Naive thymus-derived CD4-positive, alpha-beta T cell (primary cell): Measurements from ENCODE around the gene SPEM2. TPM values are rescaled to one million over a fixed set of nuclear protein-coding genes. Genes with fewer than 3 reads are reported as not detected.

Experiments
- ATAC-seq: fragments of 150-1000 bp; cut with Tn5 transposase; 2 replicates; pipeline ENCODE4 v1.10.0; 2021; ENCODE audit warnings: mild to moderate bottlenecking, moderate library complexity
- CTCF ChIA-PET: fragments of 350-600 bp; sonication (Branson Sonifier 250); formaldehyde crosslinking; loops from one replicate; lab custom pipeline; 2021; ENCODE audit warnings: antibody characterized with exemption; lab: Charles Lee
- POLR2A ChIA-PET: fragments of 350-600 bp; sonication (Branson Sonifier 250); formaldehyde crosslinking; loops from one replicate; lab custom pipeline; 2021; ENCODE audit warnings: antibody characterized with exemption, inconsistent platforms; lab: Charles Lee
- DNase-seq, 9 donors: peaks; one replicate each; pipeline versions ENCODE4 v3.0.0 to v3.0.0-alpha.2; 2020 to 2022; ENCODE audit warnings: mixed read lengths in 1 of 9
- H3K27ac ChIP-seq: one replicate; pipeline ENCODE4 v1.7.0; 2013; ENCODE audit warnings: mild to moderate bottlenecking, low read depth, low read length, moderate library complexity
- H3K27me3 ChIP-seq, 2 donors: one replicate each; pipeline ENCODE4 v1.7.0; 2013; ENCODE audit warnings: low read length in 2 of 2, mild to moderate bottlenecking in 2 of 2, moderate library complexity in 2 of 2; ENCODE audit not compliant: control insufficient read depth in 2 of 2, insufficient read depth in 2 of 2
- H3K36me3 ChIP-seq, 3 experiments: 1 replicate in 2 of 3; 2 replicates in 1 of 3; pipeline ENCODE4 v1.7.0; 2013; ENCODE audit warnings: low read length in 3 of 3, mild to moderate bottlenecking in 3 of 3, moderate library complexity in 1 of 3; ENCODE audit not compliant: insufficient read depth in 3 of 3, control insufficient read depth in 2 of 3
- H3K4me1 ChIP-seq, 2 donors: one replicate each; pipeline ENCODE4 v1.7.0; 2013; ENCODE audit warnings: low read length in 2 of 2, mild to moderate bottlenecking in 2 of 2, moderate library complexity in 1 of 2; ENCODE audit not compliant: control insufficient read depth in 2 of 2, insufficient read depth in 2 of 2
- H3K4me3 ChIP-seq: 2 replicates; pipeline ENCODE4 v1.7.0; 2013; ENCODE audit warnings: mild to moderate bottlenecking, low read length
- H3K9me3 ChIP-seq, 3 experiments: 1 replicate in 2 of 3; 2 replicates in 1 of 3; pipeline ENCODE4 v1.7.0; 2013; ENCODE audit warnings: low read length in 3 of 3; ENCODE audit not compliant: control insufficient read depth in 2 of 3
- H3K27ac Mint-ChIP-seq, 9 donors: one replicate each; pipeline ENCODE4 v1.8.0; 2020 to 2022; ENCODE audit warnings: mixed read lengths in 9 of 9, mild to moderate bottlenecking in 8 of 9, moderate library complexity in 5 of 9, inconsistent platforms in 2 of 9
- H3K27me3 Mint-ChIP-seq, 5 donors: one replicate each; pipeline ENCODE4 v1.8.0; 2021 to 2022; ENCODE audit warnings: mixed read lengths in 5 of 5, mild to moderate bottlenecking in 1 of 5
- H3K36me3 Mint-ChIP-seq, 5 donors: one replicate each; pipeline ENCODE4 v1.8.0; 2020 to 2022; ENCODE audit warnings: mixed read lengths in 5 of 5, mild to moderate bottlenecking in 3 of 5, inconsistent platforms in 1 of 5
- H3K4me1 Mint-ChIP-seq, 7 donors: one replicate each; pipeline ENCODE4 v1.8.0; 2020 to 2022; ENCODE audit warnings: mixed read lengths in 7 of 7, mild to moderate bottlenecking in 3 of 7, inconsistent platforms in 1 of 7
- H3K4me3 Mint-ChIP-seq, 10 donors: one replicate each; pipeline ENCODE4 v1.8.0; 2020 to 2022; ENCODE audit warnings: mild to moderate bottlenecking in 10 of 10, mixed read lengths in 10 of 10, moderate library complexity in 6 of 10, inconsistent platforms in 2 of 10
- H3K9me3 Mint-ChIP-seq, 11 donors: one replicate each; pipeline ENCODE4 v1.8.0; 2020 to 2022; ENCODE audit warnings: mixed read lengths in 11 of 11, mild to moderate bottlenecking in 4 of 11, inconsistent platforms in 1 of 11, moderate library complexity in 1 of 11
- intact Hi-C, 2 donors: fragments of 100-400 bp; cut with micrococcal nuclease; formaldehyde crosslinking; loops; one replicate each; pipeline ENCODE4 v1.15.1; 2023
- polyA plus RNA-seq, 2 donors: library from polyadenylated mRNA; unstranded; fragments of 300-500 nt; fragmentation: Illumina TruSeq; gene quantifications; one replicate each; pipeline ENCODE4 v1.2.3, GENCODE V29; 2021
- total RNA-seq, 6 experiments: library from RNA in 5 of 6; stranded (reverse) in 5 of 6; gene quantifications; 1 replicate in 5 of 6; 2 replicates in 1 of 6; pipeline ENCODE4 v1.2.3 and lab custom pipeline; 2021 to 2026

SPEM2 gene
- total and polyA plus RNA-seq, 7 experiments from 2014 or later, result not detected

DNA sequence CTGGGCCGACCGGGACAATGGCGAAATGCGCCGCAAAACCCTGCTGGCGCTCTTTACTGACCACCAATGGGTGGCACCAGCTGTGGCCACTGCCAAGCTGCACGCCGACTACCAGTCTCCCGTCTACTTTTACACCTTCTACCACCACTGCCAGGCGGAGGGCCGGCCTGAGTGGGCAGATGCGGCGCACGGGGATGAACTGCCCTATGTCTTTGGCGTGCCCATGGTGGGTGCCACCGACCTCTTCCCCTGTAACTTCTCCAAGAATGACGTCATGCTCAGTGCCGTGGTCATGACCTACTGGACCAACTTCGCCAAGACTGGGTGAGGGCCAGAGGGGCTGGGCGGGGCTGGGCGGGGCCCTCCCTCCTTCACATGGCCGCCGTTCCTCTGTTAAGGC lies 9.6 kb upstream of the SPEM2 start:
- no peaks in the 10 kb centered on the region for H3K27me3 ChIP-seq
- Mint-ChIP-seq H3K36me3 (no peaks in the 10 kb centered on the region), H3K27ac (no peak overlapping the region), H3K4me1 (peaks cover 0 to 7% (median 0%) of the 10 kb centered on the region in 7 donors), H3K4me3 (no peak overlapping the region), H3K9me3 (no peaks in the 10 kb centered on the region), H3K27me3 (no peaks in the 10 kb centered on the region)
- H3K36me3 ChIP-seq, result no peaks in the 10 kb centered on the region
- no peaks in the 10 kb centered on the region for H3K9me3 ChIP-seq
- ChIA-PET POLR2A (no interaction called here), CTCF (no interaction called here)
- H3K4me1 ChIP-seq, result no peaks in the 10 kb centered on the region
- intact Hi-C loops, result loop anchor here in 1 of 2 donors (1.0 to 2.0 kb wide), 2 partner anchors 59 to 135 kb away; partner anchors contain the start of gene SLC2A4
- no peak for DNase-seq
- no peak for ATAC-seq
- H3K4me3 ChIP-seq, result no peak overlapping the region
- no peak overlapping the region for H3K27ac ChIP-seq

DNA sequence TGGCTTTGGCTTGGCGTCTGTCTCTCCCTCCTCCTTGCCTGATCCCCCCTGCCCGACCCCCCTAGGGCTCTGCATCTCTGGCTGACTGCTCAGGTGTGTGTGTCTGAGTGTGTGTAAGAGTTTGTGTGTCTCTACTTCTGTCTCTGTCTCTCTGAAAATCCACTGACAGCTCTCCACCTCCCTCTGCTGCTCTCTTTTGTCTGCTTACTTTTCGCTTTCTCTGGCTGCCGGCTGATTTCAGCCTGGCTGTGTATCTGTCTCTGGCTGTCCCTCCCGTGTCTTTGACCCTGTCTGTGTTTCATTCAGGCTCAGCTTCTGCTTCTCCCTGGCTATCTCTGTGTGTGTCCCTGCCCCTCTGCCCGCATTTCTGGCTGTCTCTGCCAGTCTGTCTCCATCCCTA lies 9.1 kb upstream of the SPEM2 start:
- no peak overlapping the region for H3K27ac ChIP-seq
- ChIA-PET CTCF (no interaction called here), POLR2A (interaction anchor here (1.0 kb wide), 1 partner anchor 13 kb away, joined by 3 read pairs; no protein-coding TSS in a partner anchor)
- H3K27me3 Mint-ChIP-seq, result no peaks in the 10 kb centered on the region
- no peaks in the 10 kb centered on the region for H3K36me3 ChIP-seq
- no peaks in the 10 kb centered on the region for H3K4me1 ChIP-seq
- intact Hi-C loops, result loop anchor here in 1 of 2 donors (1.0 to 2.0 kb wide), 2 partner anchors 60 to 136 kb away; partner anchors contain the start of gene SLC2A4
- H3K9me3 Mint-ChIP-seq, result no peaks in the 10 kb centered on the region
- H3K4me3 Mint-ChIP-seq, result no peak overlapping the region
- DNase-seq (peak in 1 of 9 donors; percentile 12), ATAC-seq (no peak)
- no peaks in the 10 kb centered on the region for H3K9me3 ChIP-seq
- H3K4me1 Mint-ChIP-seq, result peaks cover 0 to 7% (median 0%) of the 10 kb centered on the region in 7 donors
- no peak overlapping the region for H3K4me3 ChIP-seq
- no peaks in the 10 kb centered on the region for H3K36me3 Mint-ChIP-seq
- H3K27ac Mint-ChIP-seq, result peak overlapping the region in 1 of 9 donors; percentile 6
- no peaks in the 10 kb centered on the region for H3K27me3 ChIP-seq

DNA sequence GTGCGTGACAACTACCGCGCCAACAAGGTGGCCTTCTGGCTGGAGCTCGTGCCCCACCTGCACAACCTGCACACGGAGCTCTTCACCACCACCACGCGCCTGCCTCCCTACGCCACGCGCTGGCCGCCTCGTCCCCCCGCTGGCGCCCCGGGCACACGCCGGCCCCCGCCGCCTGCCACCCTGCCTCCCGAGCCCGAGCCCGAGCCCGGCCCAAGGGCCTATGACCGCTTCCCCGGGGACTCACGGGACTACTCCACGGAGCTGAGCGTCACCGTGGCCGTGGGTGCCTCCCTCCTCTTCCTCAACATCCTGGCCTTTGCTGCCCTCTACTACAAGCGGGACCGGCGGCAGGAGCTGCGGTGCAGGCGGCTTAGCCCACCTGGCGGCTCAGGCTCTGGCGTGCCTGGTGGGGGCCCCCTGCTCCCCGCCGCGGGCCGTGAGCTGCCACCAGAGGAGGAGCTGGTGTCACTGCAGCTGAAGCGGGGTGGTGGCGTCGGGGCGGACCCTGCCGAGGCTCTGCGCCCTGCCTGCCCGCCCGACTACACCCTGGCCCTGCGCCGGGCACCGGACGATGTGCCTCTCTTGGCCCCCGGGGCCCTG lies 8.3 kb upstream of the SPEM2 start:
- no peak overlapping the region for H3K4me3 Mint-ChIP-seq
- CTCF ChIA-PET, result interaction anchor here (0.5 to 0.7 kb wide), 2 partner anchors 17 to 61 kb away, joined by 3 to 4 read pairs; no protein-coding TSS in a partner anchor
- Histone ChIP-seq H3K4me3 (no peak overlapping the region), H3K4me1 (no peaks in the 10 kb centered on the region), H3K9me3 (no peaks in the 10 kb centered on the region), H3K27ac (no peak overlapping the region), H3K36me3 (no peaks in the 10 kb centered on the region), H3K27me3 (no peaks in the 10 kb centered on the region)
- H3K4me1 Mint-ChIP-seq, result peaks cover 0 to 7% (median 0%) of the 10 kb centered on the region in 7 donors
- DNase-seq (no peak), ATAC-seq (no peak)
- H3K27ac Mint-ChIP-seq, result no peak overlapping the region
- H3K27me3 Mint-ChIP-seq, result no peaks in the 10 kb centered on the region
- intact Hi-C loops, result loop anchor here in 1 of 2 donors (2.0 kb wide), 1 partner anchor 136 kb away; the partner anchor contains the start of gene SLC2A4
- POLR2A ChIA-PET, result interaction anchor here (0.7 to 1.0 kb wide), 2 partner anchors 14 to 44 kb away, joined by 3 read pairs; no protein-coding TSS in a partner anchor
- no peaks in the 10 kb centered on the region for H3K9me3 Mint-ChIP-seq
- H3K36me3 Mint-ChIP-seq, result no peaks in the 10 kb centered on the region

DNA sequence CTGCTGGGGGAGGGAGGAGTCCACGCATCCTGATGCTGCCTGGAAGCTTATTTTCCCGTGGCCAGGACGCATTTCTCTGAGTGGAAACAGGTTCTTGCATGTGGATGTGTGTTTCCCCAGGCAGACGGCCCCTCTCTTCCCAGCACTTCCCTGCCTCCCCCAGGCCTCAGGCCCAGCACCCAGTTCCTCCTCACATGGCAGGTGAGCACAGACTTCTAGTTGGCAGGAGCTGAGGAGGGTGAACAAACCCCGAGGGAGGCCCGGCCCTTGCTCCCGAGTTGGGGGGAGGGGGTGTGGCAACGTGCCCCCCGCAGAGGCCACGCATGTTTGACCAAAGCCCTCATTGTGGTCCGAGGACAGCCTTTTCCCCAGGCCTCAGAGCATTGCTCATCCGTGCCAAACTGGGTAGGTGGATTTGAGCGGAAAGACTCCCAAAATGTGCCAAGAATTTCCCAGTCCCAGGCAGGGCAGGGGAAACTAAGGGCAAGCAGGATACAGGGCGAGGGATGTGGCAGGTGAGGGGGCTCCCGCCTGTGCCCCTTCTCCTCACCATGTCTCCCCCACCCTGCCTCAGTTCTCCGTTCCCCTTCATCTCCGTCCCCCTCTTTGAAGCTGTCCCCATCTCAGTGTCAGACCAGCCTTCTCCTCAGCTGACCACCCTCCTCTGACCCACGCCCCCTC lies 6.8 kb upstream of the SPEM2 start:
- ChIA-PET POLR2A (no interaction called here), CTCF (no interaction called here)
- intact Hi-C loops, result no loop called here

DNA sequence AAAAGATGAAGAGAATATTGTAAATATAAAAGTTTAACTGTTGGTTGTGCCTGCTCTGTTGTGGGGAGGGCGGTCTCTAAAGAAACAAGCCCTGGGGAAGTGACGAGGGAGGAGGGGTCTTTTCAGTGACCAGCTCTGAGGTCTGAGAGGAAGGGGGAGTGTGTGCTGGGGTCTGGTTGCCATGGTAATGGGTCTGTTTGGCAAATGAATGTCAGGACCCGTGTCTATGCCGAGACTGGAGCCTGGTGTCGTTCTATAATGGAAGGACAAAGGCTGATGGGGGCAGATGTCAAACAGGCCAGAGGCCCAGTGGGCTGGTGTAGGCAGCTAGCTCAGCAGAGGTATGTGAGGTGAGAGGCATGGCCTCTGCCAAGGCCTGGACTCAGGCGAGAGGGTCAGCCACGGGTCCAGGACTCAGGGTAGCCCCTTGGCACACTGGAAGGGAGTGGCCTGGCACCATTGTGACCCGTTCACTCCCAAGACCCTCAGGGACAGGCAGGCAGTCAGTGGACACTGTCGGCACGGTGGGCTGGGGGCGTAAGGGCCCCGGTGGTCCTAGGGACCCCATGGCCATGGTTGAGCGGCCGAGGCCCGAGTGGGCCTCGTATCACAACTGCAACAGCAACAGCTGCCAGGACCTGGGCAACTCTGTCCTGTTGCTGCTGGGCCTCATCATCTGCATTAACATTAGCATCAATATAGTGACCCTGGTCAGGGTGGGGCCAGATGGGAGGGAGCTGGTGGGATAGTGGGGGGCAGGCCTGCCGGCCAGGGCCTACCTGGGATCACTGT lies 5.4 kb upstream of the SPEM2 start, which contains the start of gene SPEM1:
Gene SPEM1, plus strand, starts transcription at position 506 of the 792 bp plus-strand sequence. Its CDS starts 61 bp downstream, at position 567.
- Histone ChIP-seq H3K4me1 (no peaks in the 10 kb centered on the region), H3K27ac (no peak within 1 kb of the TSS), H3K27me3 (no peaks in the 10 kb centered on the region), H3K4me3 (no peak within 1 kb of the TSS), H3K36me3 (no peaks in the 10 kb centered on the region), H3K9me3 (no peaks in the 10 kb centered on the region)
- POLR2A ChIA-PET, result no interaction called here
- DNase-seq (no peak), ATAC-seq (no peak)
- Mint-ChIP-seq H3K27ac (peak within 1 kb of the TSS in 1 of 9 donors; percentile 38), H3K36me3 (no peaks in the 10 kb centered on the region), H3K4me1 (peaks cover 0 to 7% (median 0%) of the 10 kb centered on the region in 7 donors), H3K4me3 (no peak within 1 kb of the TSS), H3K9me3 (no peaks in the 10 kb centered on the region), H3K27me3 (peaks cover 0 to 3% (median 0%) of the 10 kb centered on the region in 5 donors)
- CTCF ChIA-PET, result interaction anchor here (2.4 kb wide), 1 partner anchor 65 kb away, joined by 7 read pairs; the partner anchor contains the start of gene TMEM95
- intact Hi-C loops, result no loop called here

More for the DNA sequence above, 6.8 kb upstream of the SPEM2 start:
- H3K36me3 ChIP-seq, result no peaks in the 10 kb centered on the region
- H3K27ac ChIP-seq, result no peak overlapping the region
- Mint-ChIP-seq H3K36me3 (no peaks in the 10 kb centered on the region), H3K4me3 (no peak overlapping the region), H3K27ac (peak overlapping the region in 1 of 9 donors; percentile 62), H3K4me1 (peaks cover 0 to 7% (median 0%) of the 10 kb centered on the region in 7 donors), H3K9me3 (no peaks in the 10 kb centered on the region), H3K27me3 (no peaks in the 10 kb centered on the region)
- H3K4me3 ChIP-seq, result no peak overlapping the region
- no peaks in the 10 kb centered on the region for H3K4me1 ChIP-seq
- ATAC-seq, result no peak
- DNase-seq, result no peak
- no peaks in the 10 kb centered on the region for H3K9me3 ChIP-seq
- no peaks in the 10 kb centered on the region for H3K27me3 ChIP-seq

DNA sequence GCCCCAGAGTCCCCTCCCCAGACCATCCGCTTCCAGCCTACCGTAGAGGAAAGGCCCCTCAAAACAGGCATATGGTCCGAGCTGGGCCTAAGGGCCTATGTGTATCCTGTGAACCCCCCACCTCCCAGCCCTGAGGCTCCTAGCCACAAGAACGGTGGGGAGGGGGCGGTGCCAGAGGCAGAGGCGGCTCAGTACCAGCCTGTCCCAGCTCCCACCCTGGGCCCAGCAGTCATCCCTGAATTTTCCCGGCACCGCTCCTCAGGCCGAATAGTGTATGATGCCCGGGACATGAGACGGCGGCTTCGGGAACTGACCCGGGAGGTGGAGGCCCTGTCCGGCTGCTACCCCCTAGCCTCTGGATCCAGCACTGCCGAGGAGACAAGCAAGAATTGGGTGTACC lies 4.2 kb upstream of the SPEM2 start:
- H3K27ac Mint-ChIP-seq, result no peak overlapping the region
- POLR2A ChIA-PET, result interaction anchor here (0.8 kb wide), 1 partner anchor 55 kb away, joined by 3 read pairs; no protein-coding TSS in a partner anchor

More for the DNA sequence above, 4.2 kb upstream of the SPEM2 start:
- Mint-ChIP-seq H3K9me3 (no peaks in the 10 kb centered on the region), H3K27me3 (peaks cover 0 to 3% (median 0%) of the 10 kb centered on the region in 5 donors), H3K36me3 (no peaks in the 10 kb centered on the region), H3K4me3 (no peak overlapping the region), H3K4me1 (peaks cover 0 to 7% (median 0%) of the 10 kb centered on the region in 7 donors)
- Histone ChIP-seq H3K36me3 (no peaks in the 10 kb centered on the region), H3K27me3 (no peaks in the 10 kb centered on the region), H3K27ac (no peak overlapping the region), H3K9me3 (no peaks in the 10 kb centered on the region), H3K4me3 (no peak overlapping the region), H3K4me1 (no peaks in the 10 kb centered on the region)
- CTCF ChIA-PET, result interaction anchor here (2.4 kb wide), 1 partner anchor 66 kb away, joined by 7 read pairs; the partner anchor contains the start of gene TMEM95
- intact Hi-C loops, result no loop called here
- ATAC-seq (no peak), DNase-seq (no peak)
